GM18508 (cell line): ENCODE data around the gene CSF3.

Experiments
- ATAC-seq: cut with Tn5 transposase; IDR thresholded peaks from one replicate; pipeline ENCODE4 v1.9.1; 2021; ENCODE audit warnings: moderate number of reproducible peaks; ENCODE audit not compliant: insufficient read depth, unreplicated experiment

CSF3 gene

GRCh38 chr17:40015005-40015997 is at the start of gene CSF3:
Gene CSF3, plus strand, starts transcription at chr17:40015440. Its CDS starts 35 bp downstream, at chr17:40015475.
- no peak for ATAC-seq

GRCh38 chr17:39966771-39967170 is 48.5 kb upstream of the CSF3 start:
- ATAC-seq: no peak

GRCh38 chr17:39968761-39969160 is 46.5 kb upstream of the CSF3 start:
- no peak for ATAC-seq

GRCh38 chr17:39969375-39969774 is 45.9 kb upstream of the CSF3 start:
- no peak for ATAC-seq

GRCh38 chr17:39970157-39970692 is 45.0 kb upstream of the CSF3 start:
- ATAC-seq: no peak

- no peak for ATAC-seq
Measured at GRCh38 chr17:39971076-39971603, 44.1 kb upstream of the CSF3 start.

- no peak for ATAC-seq
Measured at GRCh38 chr17:39972271-39972670, 43.0 kb upstream of the CSF3 start.

- ATAC-seq: no peak
Measured at GRCh38 chr17:39973496-39973895, 41.7 kb upstream of the CSF3 start.

- ATAC-seq: no peak
Measured at GRCh38 chr17:39974433-39974832, 40.8 kb upstream of the CSF3 start.

GRCh38 chr17:39975801-39976200 is 39.4 kb upstream of the CSF3 start:
- ATAC-seq: no peak

GRCh38 chr17:39979016-39979670 is 36.1 kb upstream of the CSF3 start:
- ATAC-seq: no peak

GRCh38 chr17:39979893-39980350 is 35.3 kb upstream of the CSF3 start:
- ATAC-seq: peak; percentile 10

- peak; percentile 87 for ATAC-seq
Measured at GRCh38 chr17:39980351-39981206, 34.7 kb upstream of the CSF3 start, which contains the start of gene PSMD3. Gene PSMD3, plus strand, starts transcription at chr17:39980807. Its CDS starts 164 bp downstream, at chr17:39980971.

- ATAC-seq: no peak
Measured at GRCh38 chr17:39981207-39981741, 34.0 kb upstream of the CSF3 start.

- no peak for ATAC-seq
Measured at GRCh38 chr17:39981766-39982375, 33.4 kb upstream of the CSF3 start.

GRCh38 chr17:39988206-39988810 is 26.9 kb upstream of the CSF3 start:
- no peak for ATAC-seq

GRCh38 chr17:39994448-39994847 is 20.8 kb upstream of the CSF3 start:
- no peak for ATAC-seq

- no peak for ATAC-seq
Measured at GRCh38 chr17:39995438-39995837, 19.8 kb upstream of the CSF3 start.

GRCh38 chr17:39996162-39996561 is 19.1 kb upstream of the CSF3 start:
- ATAC-seq: no peak
